Endothelial cell of umbilical vein (primary cell): ENCODE measurements around the gene RASGEF1C. TPM values are rescaled to one million over a fixed set of nuclear protein-coding genes. Genes with fewer than 3 reads are reported as not detected.

Experiments used
- BruUV-seq: library from RNA; stranded (reverse); fragments of 400-500 nt; replicated peaks from 2 replicates; lab custom pipeline; 2021; lab: Mats Ljungman, UMichigan
- CTCF ChIA-PET: fragments of 300-600, 350-600 bp; sonication (Branson Sonifier 250); formaldehyde crosslinking; loops from one replicate; lab custom pipeline; 2021; ENCODE audit warnings: antibody characterized with exemption, inconsistent platforms; lab: Charles Lee
- POLR2A ChIA-PET: fragments of 300-600, 350-600 bp; sonication (Branson Sonifier 250); formaldehyde crosslinking; loops from one replicate; lab custom pipeline; 2021; ENCODE audit warnings: antibody characterized with exemption, inconsistent platforms; lab: Charles Lee
- DNase-seq: peaks from one replicate; pipeline ENCODE4 v3.0.0-alpha.2; 2011; ENCODE audit warnings: low read depth, low spot score
- FAIRE-seq: peaks from 2 replicates; lab custom pipeline; 2011; peaks lifted over from hg19 to GRCh38; lab: Jason Lieb, UNC
- H2AFZ ChIP-seq: 2 replicates; pipeline ENCODE4 v1.6.0; 2012; ENCODE audit warnings: low read depth, low read length, control low read depth, inconsistent platforms
- H3K27ac ChIP-seq: 2 replicates; pipeline ENCODE4 v1.5.1; 2011; ENCODE audit warnings: low read depth, mild to moderate bottlenecking, control low read depth, low read length, moderate library complexity; ENCODE audit not compliant: insufficient read depth
- H3K27me3 ChIP-seq, 2 experiments: 2 replicates each; pipeline versions ENCODE4 v1.6.0 to v1.6.1; 2011; ENCODE audit warnings: low read length in 2 of 2, mixed read lengths in 1 of 2; ENCODE audit not compliant: control insufficient read depth in 2 of 2, insufficient read depth in 2 of 2
- H3K36me3 ChIP-seq, 2 experiments: 2 replicates in 1 of 2; 3 replicates in 1 of 2; pipeline ENCODE4 v1.5.1; 2011; ENCODE audit warnings: low read length in 2 of 2, mild to moderate bottlenecking in 1 of 2, moderate library complexity in 1 of 2; ENCODE audit not compliant: control insufficient read depth in 2 of 2, insufficient read depth in 2 of 2; ENCODE audit errors: extremely low read depth in 1 of 2
- H3K4me1 ChIP-seq: 3 replicates; pipeline ENCODE4 v1.5.1; 2011; ENCODE audit warnings: mild to moderate bottlenecking, low read length; ENCODE audit not compliant: control insufficient read depth, insufficient read depth; ENCODE audit errors: extremely low read depth
- H3K4me2 ChIP-seq: 2 replicates; pipeline ENCODE4 v1.6.1; 2011; ENCODE audit warnings: low read length, control low read depth, mixed read lengths; ENCODE audit not compliant: insufficient read depth
- H3K4me3 ChIP-seq, 3 experiments: fragments of 200-600 bp in 1 of 3; sonication (generic), shearing (Covaris generic) in 1 of 3; replicated peaks in 1 of 3; 2 replicates each; pipeline ENCODE4 v1.5.1; 2011 to 2016; ENCODE audit warnings: control low read depth in 3 of 3, low read length in 3 of 3, mild to moderate bottlenecking in 2 of 3, inconsistent platforms in 1 of 3, low read depth in 1 of 3, moderate library complexity in 1 of 3; ENCODE audit not compliant: insufficient read depth in 1 of 3
- H3K79me2 ChIP-seq: 2 replicates; pipeline ENCODE4 v1.6.0; 2012; ENCODE audit warnings: low read length, inconsistent platforms; ENCODE audit not compliant: control insufficient read depth, insufficient read depth
- H3K9ac ChIP-seq: replicated peaks from 2 replicates; pipeline ENCODE3; 2011; ENCODE audit warnings: low read length, control low read depth; ENCODE audit not compliant: insufficient read depth; ENCODE audit errors: extremely low read depth
- H3K9me1 ChIP-seq: replicated peaks from 3 replicates; pipeline ENCODE4 v1.6.0; 2011; ENCODE audit warnings: mild to moderate bottlenecking, low read length; ENCODE audit not compliant: control insufficient read depth, insufficient read depth; ENCODE audit errors: extremely low read depth
- H3K9me3 ChIP-seq: replicated peaks from 2 replicates; pipeline ENCODE4 v1.5.1; 2012; ENCODE audit warnings: low read length, inconsistent platforms; ENCODE audit not compliant: control insufficient read depth, insufficient read depth
- H4K20me1 ChIP-seq: replicated peaks from 2 replicates; pipeline ENCODE3; 2011; ENCODE audit warnings: mild to moderate bottlenecking, low read length; ENCODE audit not compliant: control insufficient read depth, insufficient read depth; ENCODE audit errors: extremely low read depth
- CTCF ChIP-seq, 2 donors: IDR thresholded peaks; 1 replicate in 1 of 2; 2 replicates in 1 of 2; pipeline ENCODE4 v1.5.1; 2011; ENCODE audit warnings: low read length in 2 of 2, mild to moderate bottlenecking in 2 of 2, moderate library complexity in 2 of 2, control low read depth in 1 of 2, inconsistent platforms in 1 of 2, low read depth in 1 of 2; ENCODE audit not compliant: insufficient read depth in 1 of 2; ENCODE audit errors: extremely low read depth in 1 of 2
- EZH2 ChIP-seq: IDR thresholded peaks from 2 replicates; pipeline ENCODE4 v1.6.1; 2012; ENCODE audit warnings: borderline replicate concordance, low read depth, mild to moderate bottlenecking, moderate library complexity, low read length, inconsistent platforms; ENCODE audit not compliant: severe bottlenecking
- FOS ChIP-seq: IDR thresholded peaks from 2 replicates; pipeline ENCODE4 v1.6.1; 2011; ENCODE audit warnings: mild to moderate bottlenecking, low read length, moderate library complexity, borderline replicate concordance; ENCODE audit not compliant: insufficient read depth
- GATA2 ChIP-seq: IDR thresholded peaks from 2 replicates; pipeline ENCODE4 v1.7.0; 2011; ENCODE audit warnings: low read depth, mild to moderate bottlenecking, moderate library complexity, mixed read lengths, low read length; ENCODE audit not compliant: insufficient read length, insufficient read depth
- JUN ChIP-seq: IDR thresholded peaks from 2 replicates; pipeline ENCODE4 v1.6.1; 2011; ENCODE audit warnings: borderline replicate concordance, low read depth; ENCODE audit not compliant: insufficient read length, insufficient read depth
- MAX ChIP-seq: IDR thresholded peaks from 2 replicates; pipeline ENCODE4 v1.6.1; 2011; ENCODE audit not compliant: insufficient read depth, insufficient read length
- MYC ChIP-seq: IDR thresholded peaks from one replicate; pipeline ENCODE4 v1.6.1; 2011; ENCODE audit warnings: mild to moderate bottlenecking, low read depth, low read length
- POLR2A ChIP-seq: IDR thresholded peaks from 2 replicates; pipeline ENCODE4 v1.6.1; 2012; ENCODE audit warnings: low read depth, mild to moderate bottlenecking, control low read depth, low read length
- POLR2AphosphoS5 ChIP-seq: IDR thresholded peaks from 2 replicates; pipeline ENCODE4 v1.6.1; 2012; ENCODE audit warnings: low read depth, mild to moderate bottlenecking, control low read depth, low read length, moderate library complexity; ENCODE audit not compliant: insufficient read depth
- dilution Hi-C: fragments of 300-500 bp; cut with MboI; formaldehyde crosslinking; loops from one replicate; pipeline ENCODE4 v1.15.0; 2019; ENCODE audit warnings: low sequenced_read_pairs; ENCODE audit not compliant: extremely low pct_ligation_motif_present
- intact Hi-C: fragments of 100-400 bp; cut with micrococcal nuclease; formaldehyde crosslinking; loops from one replicate; pipeline ENCODE4 v1.10.0; 2022
- polyA plus RNA-seq, 4 experiments: library from polyadenylated mRNA; depleted of rRNA in 3 of 4; stranded (reverse) in 3 of 4; unstranded in 1 of 4; fragments of >200 nt; gene quantifications; 2 replicates each; pipeline versions ENCODE4 v1.2.1 to v1.2.3, GENCODE V29; 2011 to 2012; ENCODE audit warnings: missing spikeins in 1 of 4
- total RNA-seq: library from RNA; stranded (reverse); gene quantifications from 2 replicates; pipeline ENCODE4 v1.2.3, GENCODE V29; 2021

RASGEF1C gene
- total and polyA plus RNA-seq, 2 donors (not counting 3 experiments of a cell fraction or from before 2014, with no cell fraction given) = not detected

GRCh38 chr5:180154821-180155364 is 54.1 kb downstream of the RASGEF1C start:
- H3K4me2 ChIP-seq = no peak overlapping the region
- TF ChIP-seq MAX (no peak), CTCF (IDR thresholded peaks at IDR 0.05; ENCODE audit: extremely low read depth in 1 of 2, insufficient read depth in 1 of 2, low read depth in 1 of 2, low read length in 2 of 2) (no peak), POLR2AphosphoS5 (no peak), EZH2 (no peak), POLR2A (no peak), MYC (no peak), FOS (no peak), JUN (no peak), GATA2 (no peak)
- H3K9me1 ChIP-seq = no peaks in the 10 kb centered on the region
- FAIRE-seq (no peak), DNase-seq (no peak)
- no peak overlapping the region for H3K9ac ChIP-seq
- CTCF ChIA-PET = no interaction called here
- BruUV-seq = no TSS peak
- no peaks in the 10 kb centered on the region for H4K20me1 ChIP-seq
- no peaks in the 10 kb centered on the region for H3K27me3 ChIP-seq
- POLR2A ChIA-PET = no interaction called here
- H3K36me3 ChIP-seq = no peaks in the 10 kb centered on the region
- intact Hi-C loops (no loop called here), dilution Hi-C loops (no loop called here)
- no peaks in the 10 kb centered on the region for H3K4me1 ChIP-seq
- no peak overlapping the region for H3K4me3 ChIP-seq
- no peak overlapping the region for H2AFZ ChIP-seq
- H3K79me2 ChIP-seq = no peaks in the 10 kb centered on the region
- no peak overlapping the region for H3K27ac ChIP-seq
- H3K9me3 ChIP-seq = no peaks in the 10 kb centered on the region
